GM23248 (cell line): ENCODE measurements around the gene GPR39.

ENCODE experiments used
- EZH2 ChIP-seq: fragments of 200-600 bp; sonication (generic); IDR thresholded peaks from 2 replicates; pipeline ENCODE4 v1.6.1; 2018; ENCODE audit warnings: antibody characterized with exemption, mild to moderate bottlenecking; ENCODE audit not compliant: insufficient read depth, poor library complexity, severe bottlenecking
- EZH2phosphoT487 ChIP-seq: fragments of 200-600 bp; sonication (generic); IDR thresholded peaks from 2 replicates; pipeline ENCODE4 v1.6.1; 2018; ENCODE audit warnings: antibody characterized with exemption, moderate library complexity, mild to moderate bottlenecking, low read depth; ENCODE audit not compliant: insufficient read depth

DNA sequence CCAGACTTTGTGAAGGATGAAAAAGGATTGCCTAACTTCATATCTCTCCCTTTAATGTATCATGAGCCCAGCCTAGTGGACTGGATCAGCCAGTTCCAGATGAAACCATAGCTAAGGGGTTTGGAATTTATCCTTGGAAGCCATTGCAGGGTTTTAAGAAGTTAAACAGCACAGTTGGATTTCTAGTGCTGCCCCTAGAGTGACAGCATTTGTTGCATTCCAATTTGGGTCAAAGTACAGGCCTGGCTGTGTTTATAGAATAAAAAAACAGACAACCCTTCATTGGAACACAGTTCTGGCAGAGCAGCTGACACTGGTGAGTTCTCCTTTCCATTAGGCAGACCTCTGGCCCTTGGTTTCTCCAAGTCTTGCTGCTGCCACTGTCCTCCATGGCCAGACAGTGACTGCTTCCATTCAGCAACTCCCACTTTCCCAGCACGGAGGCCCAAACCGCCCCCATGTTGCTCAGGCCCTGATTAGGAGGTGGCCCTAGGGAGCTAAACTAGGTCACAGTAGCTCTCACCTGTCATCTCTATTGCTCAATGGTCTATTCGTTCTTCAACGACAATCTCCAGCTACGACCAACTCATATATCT, 8.0 kb downstream of the GPR39 start:
- no peak for TF ChIP-seq EZH2phosphoT487
- no peak for TF ChIP-seq EZH2
